Heart right ventricle (tissue), 16 donors: ENCODE results near the gene RENBP. TPM values are rescaled to one million over a fixed set of nuclear protein-coding genes. Genes with fewer than 3 reads are reported as not detected.

ENCODE experiments used
- ATAC-seq, 8 donors: fragments of 200-7000 bp; cut with Tn5 transposase; one replicate each; pipeline ENCODE4 v1.9.1; 2020; ENCODE audit warnings: mild to moderate bottlenecking in 8 of 8, moderate library complexity in 8 of 8, moderate number of reproducible peaks in 1 of 8
- DNase-seq, 2 donors: peaks; one replicate each; pipeline ENCODE4 v3.0.0-alpha.2; 2020
- H3K27ac ChIP-seq, 10 donors: fragments of 200-600 bp; sonication (generic) in 2 of 10; one replicate each; pipeline versions ENCODE4 v1.5.0 to v1.8.0; 2020 to 2022; ENCODE audit warnings: mild to moderate bottlenecking in 3 of 10
- H3K27me3 ChIP-seq, 7 donors: fragments of 200-600 bp; one replicate each; pipeline ENCODE4 v1.8.0; 2021 to 2022; ENCODE audit warnings: mild to moderate bottlenecking in 2 of 7
- H3K36me3 ChIP-seq, 9 donors: fragments of 200-600 bp; sonication (generic) in 1 of 9; one replicate each; pipeline versions ENCODE4 v1.5.0 to v1.8.0; 2020 to 2022; ENCODE audit warnings: mild to moderate bottlenecking in 2 of 9
- H3K4me1 ChIP-seq, 9 donors: fragments of 200-600 bp; sonication (generic) in 1 of 9; one replicate each; pipeline versions ENCODE4 v1.5.0 to v1.8.0; 2020 to 2022; ENCODE audit warnings: mild to moderate bottlenecking in 4 of 9
- H3K4me3 ChIP-seq, 10 donors: fragments of 200-600 bp; sonication (generic) in 2 of 10; one replicate each; pipeline versions ENCODE4 v1.5.0 to v1.8.0; 2020 to 2022; ENCODE audit warnings: mild to moderate bottlenecking in 7 of 10, moderate library complexity in 2 of 10
- H3K9me3 ChIP-seq, 11 donors: fragments of 200-600 bp in 10 of 11; sonication (generic) in 2 of 11; one replicate each; pipeline versions ENCODE4 v1.5.0 to v1.8.0; 2013 to 2022; ENCODE audit warnings: mild to moderate bottlenecking in 2 of 11, control low read depth in 1 of 11, moderate library complexity in 1 of 11
- WGBS, 2 donors: extraction: QIAGEN DNeasy Blood & Tissue Kit; methylation state at CpG; one replicate each; pipeline ENCODE4 v1.1.7; 2013; ENCODE audit warnings: inconsistent platforms in 1 of 2; 5-methylcytosine and 5-hydroxymethylcytosine counted together
- intact Hi-C, 10 donors: fragments of 100-400 bp; cut with DNase I; formaldehyde crosslinking; loops; one replicate each; pipeline versions ENCODE4 v1.11.1 to v1.14.2; 2022
- polyA plus RNA-seq, 2 donors: library from polyadenylated mRNA; stranded (reverse); fragments of 200-250 nt; gene quantifications; one replicate each; pipeline ENCODE4 v1.2.3, GENCODE V29; 2013
- total RNA-seq, 10 donors: library from RNA; stranded (reverse); fragmentation: NEBNext Ultra II Directional in 3 of 10; extraction: Animal tissue kit (Norgen Biotek cat#: 25700) in 3 of 10; gene quantifications; one replicate each; pipeline versions ENCODE4 v1.2.1 to v1.2.4, GENCODE V29; 2021 to 2023
- TF ChIP-seq, protein P1 (sequence below), 9 donors: fragments of 200-600 bp; sonication (generic) in 2 of 9; IDR thresholded peaks; one replicate each; pipeline versions ENCODE4 v1.5.0 to v1.8.0; 2021 to 2022; ENCODE audit warnings: antibody characterized with exemption in 9 of 9, mild to moderate bottlenecking in 5 of 9, moderate library complexity in 1 of 9
- donor health status: Arrhythmogenic right ventricular cardiomyopathy.
- donor health status: ischemic (EF 13 %, LVEDD 7.1; RV severe dilation, severe dysfunction).
- donor health status: healthy with polysubstance abuse.
- donor health status: DM: no; HTN: yes; CAD: no.
- donor health status: DM: no; HTN: no; CAD: no.
- donor health status: ischemic (EF 25% LVEDD 6.9; RV normal size, moderate dysfunction).
- donor health status: ischemic (EF 25% LVEDD 5.7; RV mildly dilated, moderate dysfunction).
- donor health status: healthy.
- donor health status: DM: yes; HTN: yes; CAD: no.
- donor health status: Ischemic cardiomyopathy.
- donor health status: ischemic (EF 35%, LVEDD 5.7; RV mildly dilated, moderate dysfunction).
- donor health status: nonischemic (EF 11% LVEDD 7.7; RV severe dilation, severe dysfunction).
- donor health status: DM: yes; HTN: yes; CAD: no.
- donor health status: PGD.
- donor health status: ischemic (EF 29% LVEDD 5.4; RV normal size, mild dysfunction).
- donor health status: nonischemic (EF 23%, LVEDD 6.1; RV moderate dilation, normal function).

The RENBP gene
- total and polyA plus RNA-seq, 12 donors, result 6.0 to 17.0 (median 9.6) TPM

DNA sequence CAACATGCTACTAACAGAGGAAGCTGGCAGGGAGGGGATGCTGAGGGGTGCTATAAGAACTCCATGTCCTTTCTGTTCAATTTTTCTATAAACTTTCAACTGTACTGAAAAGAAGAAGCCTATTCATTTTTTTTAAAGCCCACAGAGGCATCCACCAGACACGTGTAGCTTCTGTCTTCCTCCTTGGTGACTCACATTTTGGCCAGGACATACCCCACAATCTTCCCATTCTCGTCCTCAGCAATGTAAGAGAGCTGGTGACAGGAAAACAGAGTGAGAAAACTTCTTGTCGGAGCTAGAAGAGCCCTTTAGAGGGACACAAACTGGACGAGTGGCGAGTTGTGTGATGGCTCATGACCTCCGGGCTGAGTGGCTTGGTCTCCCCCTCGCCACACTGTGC lies 10.7 kb downstream of the RENBP start:
- 22 to 27% methylated on average over 7 of the region's 7 CpGs for WGBS, 2 donors
- Histone ChIP-seq H3K4me1 (peaks cover 0 to 33% (median 23%) of the 10 kb centered on the region in 9 donors), H3K27me3 (peaks cover 0 to 21% (median 0%) of the 10 kb centered on the region in 7 donors), H3K27ac (peak overlapping the region in 7 of 10 donors; percentile 72 to 82 (median 78)), H3K9me3 (no peaks in the 10 kb centered on the region), H3K36me3 (peaks cover 0 to 40% (median 0%) of the 10 kb centered on the region in 9 donors), H3K4me3 (peak overlapping the region; percentile 58 to 78 (median 71))
- DNase-seq, result no peak
- TF ChIP-seq, protein P1, sequence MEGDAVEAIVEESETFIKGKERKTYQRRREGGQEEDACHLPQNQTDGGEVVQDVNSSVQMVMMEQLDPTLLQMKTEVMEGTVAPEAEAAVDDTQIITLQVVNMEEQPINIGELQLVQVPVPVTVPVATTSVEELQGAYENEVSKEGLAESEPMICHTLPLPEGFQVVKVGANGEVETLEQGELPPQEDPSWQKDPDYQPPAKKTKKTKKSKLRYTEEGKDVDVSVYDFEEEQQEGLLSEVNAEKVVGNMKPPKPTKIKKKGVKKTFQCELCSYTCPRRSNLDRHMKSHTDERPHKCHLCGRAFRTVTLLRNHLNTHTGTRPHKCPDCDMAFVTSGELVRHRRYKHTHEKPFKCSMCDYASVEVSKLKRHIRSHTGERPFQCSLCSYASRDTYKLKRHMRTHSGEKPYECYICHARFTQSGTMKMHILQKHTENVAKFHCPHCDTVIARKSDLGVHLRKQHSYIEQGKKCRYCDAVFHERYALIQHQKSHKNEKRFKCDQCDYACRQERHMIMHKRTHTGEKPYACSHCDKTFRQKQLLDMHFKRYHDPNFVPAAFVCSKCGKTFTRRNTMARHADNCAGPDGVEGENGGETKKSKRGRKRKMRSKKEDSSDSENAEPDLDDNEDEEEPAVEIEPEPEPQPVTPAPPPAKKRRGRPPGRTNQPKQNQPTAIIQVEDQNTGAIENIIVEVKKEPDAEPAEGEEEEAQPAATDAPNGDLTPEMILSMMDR (IDR thresholded peaks at IDR 0.05), result no peak
- ATAC-seq, result no peak
- intact Hi-C loops, result no loop called here

- TF ChIP-seq, protein P1 (IDR thresholded peaks at IDR 0.05), result no peak
- H3K4me1 ChIP-seq, result peaks cover 0 to 40% (median 30%) of the 10 kb centered on the region in 9 donors
- 91 to 94% methylated on average over 13 of the region's 13 CpGs for WGBS, 2 donors
Observed at GRCh38 chrX:153932220-153932915, 12.1 kb downstream of the RENBP start.

GRCh38 chrX:153931748-153932147 lies 12.7 kb downstream of the RENBP start:
- Histone ChIP-seq H3K36me3 (peaks cover 0 to 40% (median 0%) of the 10 kb centered on the region in 9 donors), H3K9me3 (no peaks in the 10 kb centered on the region), H3K27me3 (peaks cover 0 to 14% (median 0%) of the 10 kb centered on the region in 7 donors), H3K27ac (no peak overlapping the region), H3K4me1 (peaks cover 0 to 47% (median 36%) of the 10 kb centered on the region in 9 donors), H3K4me3 (no peak overlapping the region)
- 90 to 94% methylated on average over 13 of the region's 13 CpGs for WGBS, 2 donors
- TF ChIP-seq, protein P1 (IDR thresholded peaks at IDR 0.05), result no peak
- intact Hi-C loops, result no loop called here
- no peak for ATAC-seq
- DNase-seq, result no peak

More at GRCh38 chrX:153932220-153932915, 12.1 kb downstream of the RENBP start:
- DNase-seq, result no peak
- H3K27ac ChIP-seq, result no peak overlapping the region
- intact Hi-C loops, result no loop called here
- H3K36me3 ChIP-seq, result peaks cover 0 to 40% (median 0%) of the 10 kb centered on the region in 9 donors
- no peaks in the 10 kb centered on the region for H3K9me3 ChIP-seq
- no peak for ATAC-seq
- H3K4me3 ChIP-seq, result no peak overlapping the region
- peaks cover 0 to 19% (median 0%) of the 10 kb centered on the region in 7 donors for H3K27me3 ChIP-seq

DNA sequence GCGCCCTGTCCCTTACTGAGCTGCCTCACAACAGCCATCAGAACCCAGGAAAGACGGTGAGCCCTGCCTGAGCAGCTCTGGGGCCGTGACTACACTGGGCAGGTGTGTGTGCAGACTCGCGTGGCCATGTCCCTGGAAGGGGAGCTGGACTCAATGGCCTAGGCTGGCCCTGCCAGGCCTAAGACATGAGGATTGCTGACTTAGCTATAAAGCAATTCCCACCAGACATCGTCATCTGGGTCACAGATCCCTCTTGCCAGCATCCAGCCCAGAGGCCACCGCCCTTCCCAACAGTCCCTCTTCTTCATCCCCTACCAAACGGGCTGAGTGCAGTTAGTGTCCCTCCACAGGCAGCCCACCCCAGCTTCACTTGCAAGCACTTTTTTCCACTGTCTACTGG lies 13.3 kb downstream of the RENBP start:
- no peak for ATAC-seq
- Histone ChIP-seq H3K9me3 (no peaks in the 10 kb centered on the region), H3K4me1 (peaks cover 0 to 52% (median 41%) of the 10 kb centered on the region in 9 donors), H3K27me3 (peaks cover 0 to 17% (median 0%) of the 10 kb centered on the region in 7 donors), H3K27ac (no peak overlapping the region), H3K4me3 (no peak overlapping the region), H3K36me3 (peaks cover 0 to 40% (median 0%) of the 10 kb centered on the region in 9 donors)
- TF ChIP-seq, protein P1 (IDR thresholded peaks at IDR 0.05), result no peak
- no peak for DNase-seq
- WGBS, 2 donors, result 90 to 93% methylated on average over 8 of the region's 8 CpGs
- intact Hi-C loops, result no loop called here
